ENCODE results near the gene BTG1.
"Not testable (repeated sequence)": the region's sequence is repeated elsewhere in the genome, so short reads cannot be mapped to it uniquely, and the experiment has no call there.

Gene BTG1

DNA sequence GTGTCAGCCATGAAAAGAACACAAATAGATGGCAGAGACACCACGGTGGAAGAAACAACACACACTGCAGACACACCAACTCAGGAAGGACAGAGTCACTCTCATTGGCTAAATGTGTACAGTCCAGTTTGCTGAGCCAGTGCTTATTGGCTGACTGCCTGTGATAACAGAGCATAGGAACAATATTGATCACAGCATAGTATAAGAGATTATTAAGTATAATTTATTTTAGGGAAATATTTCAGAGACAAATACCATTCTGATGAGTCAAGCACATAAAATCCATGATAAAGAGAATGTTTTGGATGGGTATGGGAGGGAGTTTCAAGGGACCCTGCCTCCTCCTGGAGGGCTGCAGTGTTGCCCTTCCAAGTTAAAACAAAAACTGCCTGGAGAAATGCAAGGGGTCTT, 50.9 kb downstream of the BTG1 start:
- DNase-seq, result no peak

DNA sequence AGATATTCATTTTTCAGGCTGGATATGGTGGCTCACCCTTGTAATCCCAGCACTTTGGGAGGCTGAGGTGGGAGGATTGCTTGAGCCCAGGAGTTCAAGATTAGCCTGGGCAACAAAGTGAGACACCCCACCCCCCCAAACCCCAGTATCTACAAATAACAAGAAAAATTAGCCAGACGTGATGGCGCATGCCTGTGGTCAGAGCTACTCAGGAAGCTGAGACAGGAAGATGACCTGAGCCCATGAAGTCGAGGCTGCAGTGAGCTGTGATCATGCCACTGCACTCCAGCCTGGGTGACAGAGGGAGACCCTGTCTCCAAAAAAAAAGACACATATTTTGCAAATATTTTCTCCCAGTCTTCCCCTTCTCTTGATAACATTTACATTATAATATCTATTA, 51.3 kb downstream of the BTG1 start:
- not testable (repeated sequence) for DNase-seq
